ENCODE results near the gene EPHX1.

- no peak for TF ChIP-seq ZNF274 (IDR thresholded peaks at IDR 0.05; ENCODE audit: low read depth, low read length)
- TF ChIP-seq YY1 (IDR thresholded peaks at IDR 0.05; ENCODE audit: insufficient read depth, insufficient read length), result no peak
- no peak for TF ChIP-seq SUZ12 (IDR thresholded peaks at IDR 0.05; ENCODE audit: extremely low read depth, insufficient read depth, insufficient read length)
Observed at GRCh38 chr1:225765982-225766674, 43.8 kb upstream of the EPHX1 start.

All from NT2/D1 (cell line).